NCI-H460 (cell line): ENCODE data around the gene SHROOM2. TPM values are rescaled to one million over a fixed set of nuclear protein-coding genes. Genes with fewer than 3 reads are reported as not detected.

Source experiments
- DNase-seq: peaks from one replicate; pipeline ENCODE4 v3.0.0-alpha.2; 2016; ENCODE audit warnings: low read depth; ENCODE audit errors: extremely low read depth
- small RNA-seq, 2 experiments: library from RNA; depleted of rRNA; stranded (forward); fragments of <200 nt; gene quantifications; one replicate each; pipeline ENCODE3, GENCODE V24; 2014
- total RNA-seq: library from RNA; depleted of rRNA; stranded (reverse); fragments of >200 nt; shearing (Covaris generic); gene quantifications from 2 replicates; pipeline ENCODE4 v1.2.3, GENCODE V29; 2014; rRNA removed

Gene SHROOM2
- total RNA-seq, 1 experiment from 2014 or later = 0.17 TPM

GRCh38 chrX:9992061-9992460, 205.8 kb downstream of the SHROOM2 start:
- DNase-seq = no peak

GRCh38 chrX:9992724-9993123, 206.5 kb downstream of the SHROOM2 start:
- no peak for DNase-seq

GRCh38 chrX:9995855-9996339, 209.7 kb downstream of the SHROOM2 start:
- peak; percentile 66 for DNase-seq

GRCh38 chrX:9997041-9997440, 210.8 kb downstream of the SHROOM2 start:
- DNase-seq = no peak

- no peak for DNase-seq
Observed at GRCh38 chrX:9997524-9997923, 211.3 kb downstream of the SHROOM2 start.

Small RNA genes within 50 kb of the gene (small RNA-seq; reads per million reads assigned to genes)
- gene RF00019 = 0 reads per million in 2 experiments

Other genes starting within 250 kb of the SHROOM2 start
- not detected in 2 replicates for gene GPR143, start 20.6 kb upstream of the SHROOM2 start, total RNA-seq
- gene CLDN34, start 180.9 kb downstream of the SHROOM2 start, total RNA-seq = not detected in 2 replicates